Dermis microvascular lymphatic vessel endothelial cell (primary cell): Measurements from ENCODE around the gene FRMD4A. TPM values are rescaled to one million over a fixed set of nuclear protein-coding genes. Genes with fewer than 3 reads are reported as not detected.
"Not testable (repeated sequence)": the region's sequence is repeated elsewhere in the genome, so short reads cannot be mapped to it uniquely, and the experiment has no call there.

Experiments used
- DNase-seq, 2 donors: peaks; one replicate each; pipeline versions ENCODE4 v3.0.0 to v3.0.0-alpha.2; 2010; ENCODE audit warnings: low read depth in 2 of 2
- total RNA-seq: library from RNA; depleted of rRNA; stranded (reverse); fragments of >200 nt; gene quantifications from 2 replicates; pipeline ENCODE4 v1.2.1, GENCODE V29; 2014

The FRMD4A gene
- total RNA-seq, 1 donor from 2014 or later = 16.3 TPM

GRCh38 chr10:14111208-14111607, 219.5 kb downstream of the FRMD4A start:
- DNase-seq = no peak

- no peak for DNase-seq
These were observed 223.9 kb downstream of the FRMD4A start for GRCh38 chr10:14106828-14107227.

GRCh38 chr10:14102056-14102455, 228.7 kb downstream of the FRMD4A start:
- DNase-seq = no peak

- no peak for DNase-seq
These were observed 230.8 kb downstream of the FRMD4A start for GRCh38 chr10:14099885-14100284.

- peak; percentile 48 to 63 for DNase-seq
These were observed 236.8 kb downstream of the FRMD4A start for GRCh38 chr10:14093730-14094484.

GRCh38 chr10:14092799-14093198, 237.9 kb downstream of the FRMD4A start:
- DNase-seq = no peak

GRCh38 chr10:14089556-14090292, 241.0 kb downstream of the FRMD4A start:
- peak; percentile 74 to 76 for DNase-seq

GRCh38 chr10:14087566-14087965, 243.2 kb downstream of the FRMD4A start:
- no peak for DNase-seq

GRCh38 chr10:14086596-14086995, 244.1 kb downstream of the FRMD4A start:
- DNase-seq = no peak

GRCh38 chr10:14084875-14085274, 245.8 kb downstream of the FRMD4A start:
- DNase-seq = no peak

GRCh38 chr10:14080795-14081194, 249.9 kb downstream of the FRMD4A start:
- no peak for DNase-seq

- no peak for DNase-seq
These were observed 253.3 kb downstream of the FRMD4A start for GRCh38 chr10:14077430-14077829.

GRCh38 chr10:14074062-14074884, 256.5 kb downstream of the FRMD4A start:
- DNase-seq = peak; percentile 98 to 99

- peak in 1 of 2 donors; percentile 81 for DNase-seq
These were observed 258.2 kb downstream of the FRMD4A start for GRCh38 chr10:14072541-14072940.

- DNase-seq = no peak
These were observed 258.8 kb downstream of the FRMD4A start for GRCh38 chr10:14071956-14072355.

- DNase-seq = no peak
These were observed 262.0 kb downstream of the FRMD4A start for GRCh38 chr10:14068601-14069250.

GRCh38 chr10:14067638-14068037, 263.1 kb downstream of the FRMD4A start:
- not testable (repeated sequence) for DNase-seq

GRCh38 chr10:14066106-14066505, 264.6 kb downstream of the FRMD4A start:
- peak in 1 of 2 donors; percentile 51 for DNase-seq

- no peak for DNase-seq
These were observed 267.0 kb downstream of the FRMD4A start for GRCh38 chr10:14063531-14064285.

GRCh38 chr10:14062528-14063260, 268.0 kb downstream of the FRMD4A start:
- DNase-seq = no peak
